Measurements from ENCODE around the gene FOXN3.

FOXN3 gene

GRCh38 chr14:89382901-89383845, 33.9 kb downstream of the FOXN3 start:
- DNase-seq (ENCODE audit: low read depth) = no peak

GRCh38 chr14:89382487-89382886, 34.5 kb downstream of the FOXN3 start:
- DNase-seq (ENCODE audit: low read depth) = no peak

DNA sequence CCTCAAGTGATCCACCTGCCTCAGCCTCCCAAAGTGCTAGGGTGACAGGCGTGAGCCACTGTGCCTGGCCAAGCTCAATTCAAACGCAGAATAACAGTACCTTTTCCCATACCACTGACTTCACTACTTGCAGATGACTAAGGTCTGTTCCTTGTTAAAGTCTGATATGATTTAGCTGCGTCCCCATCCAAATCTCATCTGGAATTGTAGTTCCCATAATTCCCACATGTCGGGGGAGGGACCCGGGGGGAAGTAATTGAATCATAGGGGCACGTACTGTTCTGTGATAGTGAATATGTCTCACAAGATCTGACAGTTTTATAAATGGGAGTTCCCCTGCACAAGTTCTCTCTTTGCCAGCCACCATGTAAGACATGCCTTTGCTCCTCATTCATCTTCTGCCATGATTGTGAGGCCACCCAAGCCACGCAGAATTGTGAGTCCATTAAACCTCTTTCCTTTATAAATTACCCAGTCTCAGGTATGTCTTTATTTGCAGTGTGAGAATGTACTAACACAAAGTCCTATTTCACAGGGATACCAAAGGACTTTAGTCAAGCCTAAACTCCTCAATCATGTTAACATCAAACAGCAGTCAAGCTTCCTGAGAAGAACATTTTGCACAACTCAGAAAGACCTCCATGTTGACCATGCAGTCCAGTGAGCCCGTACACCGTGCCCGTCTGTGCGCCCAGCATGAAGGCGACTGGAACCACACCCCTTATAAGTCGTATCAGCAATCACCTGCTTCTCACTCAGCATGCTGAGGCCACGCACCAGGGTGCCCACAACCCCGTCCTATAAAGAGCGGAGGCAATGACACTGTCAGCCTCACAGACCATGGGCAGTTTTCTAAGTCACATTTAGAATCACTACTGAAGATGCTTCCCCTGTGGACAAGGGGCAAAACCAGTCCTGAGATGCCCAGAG, 36.9 kb downstream of the FOXN3 start:
- DNase-seq (ENCODE audit: low read depth) = no peak

- DNase-seq (ENCODE audit: low read depth) = no peak
Measured at GRCh38 chr14:89379006-89379405, 38.0 kb downstream of the FOXN3 start.

- DNase-seq (ENCODE audit: low read depth) = no peak
Measured at GRCh38 chr14:89378119-89378518, 38.9 kb downstream of the FOXN3 start.

DNA sequence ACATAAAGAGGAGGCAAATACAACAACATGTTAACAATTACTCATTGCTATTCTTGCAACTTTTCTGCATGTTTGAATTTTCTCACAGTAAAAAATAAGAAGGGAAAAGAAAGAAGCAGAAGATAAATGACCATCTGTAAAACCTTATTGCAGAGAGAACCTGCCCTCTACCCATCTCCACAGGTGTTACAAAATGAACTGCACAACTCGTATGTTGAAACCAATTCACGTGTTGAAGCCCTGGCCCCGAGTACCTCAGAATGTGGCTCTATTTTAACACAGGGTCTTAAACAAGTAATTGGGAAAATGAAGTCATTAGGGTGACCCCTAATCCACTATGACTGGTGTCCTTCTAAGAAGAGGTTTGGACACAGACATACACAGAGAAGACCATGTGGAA, 39.5 kb downstream of the FOXN3 start:
- no peak for DNase-seq (ENCODE audit: low read depth)

DNA sequence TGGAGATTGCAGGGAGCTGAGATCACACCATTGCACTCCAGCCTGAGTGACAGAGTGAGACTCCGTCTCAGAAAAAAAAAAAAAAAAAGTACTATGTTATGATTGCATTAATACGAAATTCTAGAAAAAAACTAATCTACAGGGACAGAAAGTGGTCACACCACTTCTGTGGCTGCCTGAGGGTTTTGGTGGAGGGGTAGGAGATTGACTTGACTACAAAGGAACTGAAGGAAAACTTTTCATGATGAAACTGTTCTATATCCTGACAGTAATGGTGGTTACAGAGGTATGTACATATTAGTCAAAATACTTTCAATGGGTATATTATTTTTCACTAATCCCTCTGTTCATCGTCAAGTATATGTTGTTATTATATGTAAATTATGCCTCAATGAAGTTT, 42.1 kb downstream of the FOXN3 start:
- no peak for DNase-seq (ENCODE audit: low read depth)

DNA sequence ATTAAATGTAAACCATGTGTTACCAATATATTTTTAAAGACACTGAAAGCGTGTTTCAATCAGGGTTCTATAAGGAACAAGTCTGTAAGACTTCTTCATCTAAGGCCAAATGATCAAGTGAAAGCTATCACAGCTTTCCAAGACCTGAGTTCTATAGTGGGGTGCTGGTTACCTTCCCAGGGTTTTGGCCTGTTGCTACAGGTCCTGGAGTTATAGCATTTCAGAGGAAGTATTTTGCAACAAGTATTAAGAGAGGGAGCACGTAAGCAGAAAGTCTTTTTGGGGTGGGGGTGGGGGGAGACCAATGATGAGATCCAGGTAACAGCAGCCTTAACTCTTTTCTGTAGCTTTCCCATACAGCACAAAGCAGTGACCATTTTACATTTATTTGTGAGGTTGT, 43.8 kb downstream of the FOXN3 start:
- DNase-seq (ENCODE audit: low read depth) = no peak

DNA sequence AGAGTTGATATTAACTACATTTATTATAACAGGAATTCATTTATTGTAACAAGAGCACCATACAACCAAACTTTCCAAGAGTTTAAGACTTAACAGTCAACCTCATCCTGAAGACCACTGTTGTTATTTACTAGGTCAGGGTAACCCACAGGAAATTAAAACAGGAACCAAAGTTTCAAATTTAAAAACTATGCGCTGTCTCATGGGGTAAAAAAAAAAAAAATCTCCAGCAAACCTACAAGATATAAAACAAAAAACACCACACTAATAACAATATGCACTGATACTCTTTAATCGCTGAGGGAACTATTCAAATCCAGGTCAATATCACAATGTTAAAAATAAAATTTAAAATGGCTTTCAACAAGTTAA, 44.5 kb downstream of the FOXN3 start:
- no peak for DNase-seq (ENCODE audit: low read depth)

GRCh38 chr14:89371585-89372511, 45.2 kb downstream of the FOXN3 start:
- no peak for DNase-seq (ENCODE audit: low read depth)

DNA sequence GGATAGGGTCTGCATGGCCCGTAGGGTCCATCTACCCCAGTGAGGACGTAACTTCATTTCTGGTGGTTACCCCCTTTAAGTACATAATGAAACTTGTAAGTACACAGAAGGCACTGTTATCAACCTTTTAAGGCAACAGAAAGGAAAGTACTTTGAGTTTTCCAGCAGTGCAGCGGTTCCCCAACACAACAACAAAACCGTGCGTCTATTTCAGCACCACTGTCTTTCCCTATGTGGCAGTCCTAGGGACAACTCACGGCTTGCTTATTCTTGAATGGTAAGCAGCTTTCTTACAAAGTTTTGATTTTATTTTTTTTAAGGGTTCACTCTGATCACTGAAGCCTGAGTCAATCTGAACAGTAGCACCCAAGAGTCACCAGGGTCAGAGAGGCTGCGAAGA, 46.3 kb downstream of the FOXN3 start:
- DNase-seq (ENCODE audit: low read depth) = no peak

DNA sequence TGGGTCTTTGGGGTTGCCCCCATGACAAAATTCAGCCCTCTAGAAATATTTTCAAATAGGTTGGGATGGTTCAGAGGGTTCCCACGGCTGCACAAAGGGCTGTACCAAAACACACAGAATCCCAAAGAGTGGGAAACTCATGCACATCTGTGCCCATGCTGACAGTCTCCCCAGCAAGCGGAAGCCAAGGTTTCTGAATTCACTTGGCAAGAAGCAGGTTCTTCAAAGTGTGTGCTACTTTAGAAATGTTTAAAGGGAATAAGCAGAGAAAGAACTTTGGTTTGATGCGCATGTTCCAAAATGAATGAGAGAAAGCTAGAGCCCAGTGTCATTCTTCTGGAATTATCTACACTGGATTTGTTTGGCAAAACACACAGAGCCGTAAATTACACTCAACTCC, 46.7 kb downstream of the FOXN3 start:
- DNase-seq (ENCODE audit: low read depth) = no peak

DNA sequence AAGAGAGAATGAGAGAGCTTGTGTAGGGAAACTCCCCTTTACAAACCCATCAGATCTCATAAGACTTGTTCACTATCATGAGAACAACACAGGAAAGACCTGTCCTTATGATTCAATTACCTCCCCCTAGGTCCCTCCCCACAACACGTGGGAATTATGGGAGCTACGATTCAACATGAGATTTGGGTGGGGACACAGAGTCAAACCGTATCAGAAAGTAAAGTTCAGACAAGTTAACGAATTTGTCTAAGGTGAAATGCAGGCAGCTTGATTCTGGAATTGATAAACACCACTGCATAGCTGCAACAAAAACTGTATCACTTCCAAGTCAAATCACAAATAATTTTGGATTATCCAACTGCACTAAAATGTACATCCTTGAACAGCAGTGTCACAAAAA, 47.4 kb downstream of the FOXN3 start:
- DNase-seq (ENCODE audit: low read depth) = no peak

DNA sequence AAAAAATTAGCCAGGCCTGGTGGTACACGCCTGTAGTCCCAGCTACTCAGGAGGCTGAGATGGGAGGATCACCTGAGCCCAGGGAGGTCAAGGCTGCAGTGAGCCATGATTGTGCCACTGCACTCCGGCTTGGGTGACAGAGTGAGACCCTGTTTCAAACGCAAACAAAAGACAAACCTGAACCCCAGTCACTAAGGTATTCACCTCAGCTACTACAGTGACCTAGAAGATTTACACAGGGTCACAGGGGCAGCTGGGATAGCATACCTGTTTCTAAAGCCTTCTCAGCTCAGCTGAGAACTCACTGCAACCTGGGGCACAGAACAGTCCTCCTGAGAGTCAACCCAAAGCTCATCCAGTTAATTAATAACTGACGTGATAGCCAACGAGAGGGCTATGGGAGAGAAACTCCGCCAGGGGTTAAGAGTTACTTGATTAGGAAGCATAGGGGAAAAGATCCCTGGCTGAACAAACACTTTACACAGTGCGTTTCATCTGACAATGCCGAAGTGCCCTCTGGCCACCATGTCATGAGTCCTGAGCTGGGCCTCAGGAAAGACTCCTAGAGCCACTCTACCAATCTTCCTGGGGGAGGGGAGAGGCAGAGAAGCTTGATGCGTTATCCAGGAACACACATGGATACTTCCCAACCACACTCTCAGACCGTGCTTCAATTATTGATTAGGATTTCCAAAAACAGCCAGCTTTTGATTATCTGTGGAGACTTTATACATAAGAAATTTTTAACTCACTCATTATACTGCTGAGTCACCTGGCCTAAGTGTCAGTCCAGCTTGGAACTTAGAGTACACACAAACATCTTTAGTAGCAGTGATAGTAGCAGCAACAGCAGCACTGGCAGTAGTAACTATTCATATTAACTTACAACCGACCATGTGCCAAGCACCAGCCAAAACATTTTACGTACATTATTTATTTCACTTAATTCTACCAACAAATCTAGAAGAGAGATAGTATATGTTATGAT, 48.2 kb downstream of the FOXN3 start:
- no peak for DNase-seq (ENCODE audit: low read depth)

DNA sequence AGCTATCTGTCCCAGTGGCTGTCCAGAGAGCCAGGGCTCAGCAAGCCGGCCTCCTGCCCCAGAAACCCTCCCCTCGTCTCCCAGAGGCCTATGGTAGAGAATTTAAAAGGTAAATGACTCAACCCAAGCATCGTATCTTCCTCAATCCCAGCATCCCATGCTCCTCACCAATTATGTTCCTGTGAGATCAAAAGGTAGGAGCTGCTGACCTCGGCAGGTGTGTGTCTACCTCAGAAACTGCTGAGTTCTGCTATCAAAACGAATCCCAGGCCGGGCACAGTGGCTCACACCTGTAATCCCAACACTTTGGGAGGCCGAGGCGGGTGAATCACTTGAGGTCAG, 49.3 kb downstream of the FOXN3 start:
- no peak for DNase-seq (ENCODE audit: low read depth)

DNA sequence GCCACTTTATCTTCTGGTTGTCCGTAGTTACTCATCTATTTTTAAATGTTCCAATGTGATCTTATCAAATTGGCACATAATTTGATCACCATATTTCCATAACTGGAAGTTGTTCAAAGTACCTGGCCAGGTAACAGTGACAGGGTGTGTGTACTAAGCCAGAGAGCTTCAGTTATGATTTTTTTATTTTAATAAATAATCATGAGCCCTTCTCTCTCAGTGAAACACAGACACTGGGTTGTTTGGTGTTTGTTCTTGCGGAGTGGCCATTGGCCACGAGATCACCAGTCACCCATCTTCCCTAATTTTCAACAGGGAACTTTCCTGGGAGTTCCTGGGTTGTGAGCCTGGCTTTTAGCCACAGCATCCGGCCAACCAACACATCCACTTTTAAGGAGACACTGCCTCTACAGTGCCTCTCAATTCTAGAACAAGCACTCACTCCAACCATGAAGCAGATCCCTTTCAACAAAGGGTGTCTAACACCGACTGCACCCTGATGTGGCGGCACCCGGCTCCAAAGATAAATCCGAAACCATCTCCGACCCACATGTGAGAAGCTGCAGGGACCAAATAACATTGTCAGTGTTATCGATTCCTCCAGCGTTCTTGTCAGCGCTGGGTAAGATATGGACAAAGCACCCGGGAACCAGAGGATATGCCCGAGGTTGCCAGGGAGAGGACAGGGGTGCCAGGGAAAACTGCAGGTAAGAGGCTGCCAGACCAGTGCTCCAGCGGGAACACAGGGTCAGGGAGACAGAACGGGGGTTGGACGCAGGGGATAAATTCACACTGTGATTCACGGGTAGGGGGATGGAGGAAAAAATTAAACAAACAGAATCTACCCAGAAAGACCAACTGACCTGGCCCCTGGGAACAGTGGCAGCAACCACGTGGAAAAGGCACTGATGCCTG, 49.9 kb downstream of the FOXN3 start:
- no peak for DNase-seq (ENCODE audit: low read depth)

DNA sequence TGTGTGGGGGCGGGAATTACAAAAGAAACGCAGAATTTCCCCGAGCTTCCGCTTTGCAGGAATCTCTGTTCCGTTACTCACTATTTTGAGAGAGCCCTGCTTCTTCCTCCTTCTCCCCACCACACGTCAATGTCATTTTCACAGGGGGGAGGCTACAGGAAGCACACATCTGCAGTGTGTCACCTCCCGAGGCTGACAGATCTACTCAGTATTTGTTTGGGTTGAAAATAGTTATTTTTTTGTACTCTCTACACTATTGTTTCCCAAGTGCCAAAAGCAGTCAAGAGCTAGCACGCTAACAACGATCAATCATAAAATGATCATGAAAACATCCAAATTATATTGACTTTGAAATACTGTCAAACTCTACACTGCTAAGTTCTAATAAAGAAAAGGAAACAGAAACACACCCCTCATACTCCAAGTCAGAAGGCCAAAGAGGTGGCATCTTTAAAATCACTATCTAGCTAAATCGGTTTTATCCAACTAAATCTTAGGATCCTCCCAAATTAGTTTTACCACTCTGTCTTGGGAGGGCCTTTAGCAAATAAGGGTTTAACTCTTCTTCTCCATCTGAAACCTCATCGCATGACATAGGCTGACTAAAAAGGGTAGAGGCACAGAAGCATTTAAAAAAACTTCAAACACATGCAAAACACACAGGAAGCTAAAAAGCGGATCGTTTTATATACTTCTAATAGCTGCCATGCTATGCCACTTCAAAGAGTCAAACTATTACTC, 51.8 kb downstream of the FOXN3 start:
- DNase-seq (ENCODE audit: low read depth) = no peak

DNA sequence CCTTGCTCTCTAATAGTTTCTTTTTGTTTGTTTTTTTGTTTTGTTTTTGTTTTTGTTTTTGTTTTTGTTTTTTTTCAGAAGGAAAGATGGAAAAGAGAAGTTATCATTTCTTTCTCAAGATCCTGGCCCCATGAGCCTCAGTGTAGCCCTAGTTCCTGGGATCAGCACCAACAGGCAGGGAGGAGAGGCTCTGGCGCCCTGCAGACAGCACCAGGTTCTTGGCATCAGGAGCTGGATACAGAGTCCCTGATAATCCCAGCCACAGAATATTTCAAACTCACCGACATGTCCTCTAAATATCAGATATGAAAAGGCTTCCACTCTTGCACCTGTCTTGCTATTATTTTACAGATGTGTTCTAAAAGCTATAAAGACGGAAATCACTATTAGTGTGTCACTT, 52.7 kb downstream of the FOXN3 start:
- DNase-seq (ENCODE audit: low read depth) = no peak

DNA sequence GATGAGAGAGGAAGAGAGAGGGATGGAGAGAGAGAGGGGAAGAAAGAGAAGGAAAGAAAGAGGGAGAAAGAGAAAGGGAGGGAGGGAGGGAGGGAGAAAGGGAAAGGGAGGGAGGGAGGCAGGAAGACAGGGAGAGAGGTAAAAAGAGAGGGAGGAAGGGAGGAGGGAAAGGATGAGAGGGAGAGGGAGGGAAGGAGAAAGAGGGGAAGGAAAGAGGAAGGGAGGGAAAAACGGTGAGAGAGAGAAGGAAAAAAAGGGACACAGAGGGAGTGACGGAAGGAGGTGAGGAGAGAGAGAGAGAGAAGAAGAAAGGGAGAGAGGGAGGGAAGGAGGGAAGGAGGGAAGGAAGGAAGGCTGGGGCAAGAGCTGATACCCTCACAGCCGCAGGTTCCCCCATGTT, 56.8 kb downstream of the FOXN3 start:
- DNase-seq (ENCODE audit: low read depth) = no peak

Measured in GM04504 (cell line).